Heart left ventricle (tissue), 13 donors: ENCODE results near the gene GRAMD1B.

Experiments
- CTCF ChIP-seq, 12 donors: fragments of 200-600 bp; sonication (generic) in 4 of 12; IDR thresholded peaks; one replicate each; pipeline versions ENCODE4 v1.5.0 to v1.8.0; 2018 to 2022; ENCODE audit warnings: antibody characterized with exemption in 12 of 12, mild to moderate bottlenecking in 5 of 12
- POLR2A ChIP-seq, 2 donors: fragments of 450-650 bp; IDR thresholded peaks; one replicate each; pipeline ENCODE4 v1.6.1; 2017; ENCODE audit warnings: antibody characterized with exemption in 2 of 2, mild to moderate bottlenecking in 2 of 2, moderate library complexity in 2 of 2
- donor health status: ischemic (EF 13 %, LVEDD 7.1; RV severe dilation, severe dysfunction).
- donor health status: DM: no; HTN: yes; CAD: no.
- donor health status: DM: no; HTN: no; CAD: no.
- donor health status: ischemic (EF 25% LVEDD 6.9; RV normal size, moderate dysfunction).
- donor health status: ischemic (EF 25% LVEDD 5.7; RV mildly dilated, moderate dysfunction).
- donor health status: ischemic (EF 35%, LVEDD 5.7; RV mildly dilated, moderate dysfunction).
- donor health status: nonischemic (EF 11% LVEDD 7.7; RV severe dilation, severe dysfunction).
- donor health status: DM: yes; HTN: yes; CAD: no.
- donor health status: PGD.
- donor health status: ischemic (EF 29% LVEDD 5.4; RV normal size, mild dysfunction).
- donor health status: nonischemic (EF 23%, LVEDD 6.1; RV moderate dilation, normal function).

DNA sequence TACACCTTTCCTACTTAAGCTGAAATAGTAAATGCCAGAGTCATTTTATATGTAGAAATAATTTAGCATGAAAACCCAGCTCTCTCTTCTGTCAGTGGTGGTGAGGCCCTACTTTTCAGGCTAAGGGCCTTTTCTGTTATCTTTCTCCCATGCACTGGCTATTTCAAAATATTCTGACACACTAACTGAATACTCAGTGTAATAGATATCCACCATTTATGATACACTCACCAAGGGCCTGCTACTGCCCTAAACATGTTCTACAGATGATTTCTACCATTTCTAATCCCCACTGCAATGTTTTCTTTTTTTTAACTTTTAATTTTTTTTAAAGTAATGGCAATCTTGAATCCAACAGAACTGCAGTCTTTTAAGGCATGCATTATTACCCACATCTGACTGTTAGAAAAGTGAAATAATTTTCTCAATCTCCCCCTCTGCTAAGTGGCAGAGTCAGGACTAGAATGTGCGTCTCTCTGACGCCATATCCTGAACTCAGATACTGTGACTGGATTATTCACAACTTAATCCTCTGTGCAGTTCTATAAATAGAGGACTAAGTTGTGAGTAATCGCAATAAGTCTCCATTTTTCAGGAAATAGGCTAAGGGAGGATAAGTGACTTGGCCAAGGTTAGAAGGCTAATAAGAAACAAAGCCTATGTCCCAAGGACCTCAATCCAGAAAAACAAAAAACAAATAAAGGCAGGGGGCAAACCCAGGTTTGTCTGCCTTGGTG lies 44.0 kb downstream of the GRAMD1B start:
- TF ChIP-seq CTCF (IDR thresholded peaks at IDR 0.05) = no peak
- TF ChIP-seq POLR2A (IDR thresholded peaks at IDR 0.05) = no peak
